Small intestine (tissue), 7 donors: ENCODE measurements around the gene PDE7B. TPM values are rescaled to one million over a fixed set of nuclear protein-coding genes. Genes with fewer than 3 reads are reported as not detected.
"Not testable (repeated sequence)": the region's sequence is repeated elsewhere in the genome, so short reads cannot be mapped to it uniquely, and the experiment has no call there.

Experiments
- DNase-seq, 2 donors: peaks; one replicate each; pipeline versions ENCODE4 v3.0.0 to v3.0.0-alpha.2; 2013
- FAIRE-seq: peaks from 2 replicates; lab custom pipeline; 2012; peaks lifted over from hg19 to GRCh38; lab: Jason Lieb, UNC
- H3K27ac ChIP-seq, 3 donors: one replicate each; pipeline ENCODE4 v1.5.1; 2013; ENCODE audit warnings: low read length in 2 of 3, mild to moderate bottlenecking in 2 of 3, control low read depth in 1 of 3, inconsistent platforms in 1 of 3, low read depth in 1 of 3, moderate library complexity in 1 of 3
- H3K27me3 ChIP-seq, 3 donors: one replicate each; pipeline ENCODE4 v1.6.1; 2013; ENCODE audit warnings: low read length in 3 of 3, inconsistent platforms in 1 of 3; ENCODE audit not compliant: control insufficient read depth in 3 of 3, insufficient read depth in 3 of 3
- H3K36me3 ChIP-seq, 3 donors: one replicate each; pipeline ENCODE4 v1.6.1; 2013; ENCODE audit warnings: low read length in 3 of 3, inconsistent platforms in 1 of 3, low read depth in 1 of 3, mild to moderate bottlenecking in 1 of 3, moderate library complexity in 1 of 3; ENCODE audit not compliant: control insufficient read depth in 3 of 3, insufficient read depth in 2 of 3
- H3K4me1 ChIP-seq, 3 donors: one replicate each; pipeline ENCODE4 v1.6.1; 2013; ENCODE audit warnings: low read length in 2 of 3, inconsistent platforms in 1 of 3, low read depth in 1 of 3, mild to moderate bottlenecking in 1 of 3, moderate library complexity in 1 of 3; ENCODE audit not compliant: control insufficient read depth in 3 of 3, insufficient read depth in 2 of 3
- H3K4me3 ChIP-seq, 3 donors: one replicate each; pipeline ENCODE4 v1.5.1; 2013; ENCODE audit warnings: low read length in 3 of 3, control low read depth in 1 of 3, inconsistent platforms in 1 of 3, low read depth in 1 of 3, mild to moderate bottlenecking in 1 of 3, moderate library complexity in 1 of 3
- H3K9me3 ChIP-seq, 2 donors: one replicate each; pipeline ENCODE4 v1.6.1; 2013; ENCODE audit warnings: low read depth in 1 of 2, low read length in 1 of 2; ENCODE audit not compliant: control insufficient read depth in 2 of 2, insufficient read depth in 1 of 2
- WGBS, 3 donors: extraction: QIAGEN DNeasy Blood & Tissue Kit; methylation state at CpG; one replicate each; pipeline ENCODE4 v1.1.7; 2013; 5-methylcytosine and 5-hydroxymethylcytosine counted together
- polyA plus RNA-seq, 4 donors: library from polyadenylated mRNA; stranded (reverse) in 3 of 4; unstranded in 1 of 4; fragments of 200-250 nt in 3 of 4; fragments of 120-200 nt in 1 of 4; gene quantifications; one replicate each; pipeline versions ENCODE4 v1.2.1 to v1.2.3, GENCODE V29; 2013
- donor health status: healthy with polysubstance abuse.
- donor health status: control.
- donor health status: control.
- donor health status: Bipolar disorder and iron deficiency.
- donor health status: healthy.

PDE7B gene
- polyA plus RNA-seq, 4 donors = 0.22 to 1.4 (median 0.82) TPM

DNA sequence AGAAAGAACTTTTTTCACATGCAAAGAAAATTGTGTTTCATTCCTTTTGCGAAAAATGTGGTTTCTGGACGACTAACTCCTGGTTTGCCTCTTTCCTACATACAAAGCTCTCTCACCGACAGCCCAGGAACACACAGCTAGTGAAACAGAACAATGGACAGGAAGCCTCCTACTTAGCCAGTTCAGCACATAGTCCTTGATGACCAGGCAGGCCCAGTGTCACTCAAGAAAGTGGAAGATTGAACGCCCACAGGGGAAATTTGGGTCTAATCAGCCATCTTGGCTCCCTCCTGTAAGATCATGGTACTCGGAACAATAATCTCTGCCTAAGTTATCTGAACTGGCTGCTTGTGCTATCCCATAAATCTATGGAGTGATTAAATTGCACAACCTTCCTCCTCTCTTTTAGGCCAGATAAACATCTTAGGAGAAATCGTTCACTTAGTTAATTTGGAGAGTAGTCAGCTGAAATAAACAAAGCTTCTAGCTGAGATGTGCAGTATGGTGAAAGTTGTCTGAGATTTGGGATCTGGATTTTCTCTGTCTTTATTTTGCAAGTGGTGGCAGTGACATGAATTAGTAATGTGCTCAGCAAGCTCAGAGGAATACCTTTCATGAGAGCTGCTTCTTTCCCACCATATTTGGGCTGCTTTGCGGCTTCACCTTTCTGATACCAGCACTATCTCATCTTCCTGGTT, 251.6 kb downstream of the PDE7B start:
- WGBS, 3 donors = 59 to 76% (median 72%) methylated on average over 7 of the region's 7 CpGs
- H3K9me3 ChIP-seq = no peaks in the 10 kb centered on the region
- no peaks in the 10 kb centered on the region for H3K27me3 ChIP-seq
- DNase-seq = no peak
- H3K36me3 ChIP-seq = no peaks in the 10 kb centered on the region
- H3K4me1 ChIP-seq = peaks cover 0 to 4% (median 2%) of the 10 kb centered on the region in 3 donors
- peak overlapping the region in 2 of 3 donors; percentile 5 to 75 for H3K27ac ChIP-seq
- FAIRE-seq = no peak
- no peak overlapping the region for H3K4me3 ChIP-seq

DNA sequence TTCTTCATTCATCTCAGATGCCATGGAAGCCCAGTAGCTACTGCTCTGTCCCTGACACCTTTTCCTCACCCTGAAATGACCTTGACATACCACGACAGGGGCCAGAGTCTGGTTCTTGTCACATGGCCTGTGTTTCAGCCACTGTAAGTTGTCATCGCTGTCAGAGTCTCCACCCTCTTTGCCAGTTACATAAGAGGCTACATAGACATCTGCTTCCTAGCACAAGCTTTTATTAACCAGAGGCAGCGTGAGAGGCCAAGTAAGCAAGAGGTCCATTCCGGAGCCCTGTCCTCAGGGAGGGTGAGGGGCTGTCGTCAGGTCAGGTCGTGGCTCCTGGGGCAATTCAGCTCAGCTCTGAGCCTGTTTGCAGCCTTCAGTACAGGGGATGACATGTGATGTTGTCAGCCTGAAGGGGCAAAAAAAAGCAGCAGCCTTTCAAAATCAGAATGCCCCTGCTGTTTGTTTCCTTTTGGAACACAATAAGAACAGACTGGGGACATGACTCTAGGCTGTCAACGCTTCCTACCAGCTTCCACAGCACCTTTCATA, 252.3 kb downstream of the PDE7B start:
- H3K4me3 ChIP-seq = no peak overlapping the region
- no peaks in the 10 kb centered on the region for H3K27me3 ChIP-seq
- no peaks in the 10 kb centered on the region for H3K36me3 ChIP-seq
- H3K9me3 ChIP-seq = no peaks in the 10 kb centered on the region
- DNase-seq (no peak), FAIRE-seq (no peak)
- WGBS, 3 donors = 47 to 67% (median 64%) methylated on average over 7 of the region's 7 CpGs
- H3K27ac ChIP-seq = peak overlapping the region in 2 of 3 donors; percentile 5 to 75
- H3K4me1 ChIP-seq = peaks cover 0 to 4% (median 2%) of the 10 kb centered on the region in 3 donors

DNA sequence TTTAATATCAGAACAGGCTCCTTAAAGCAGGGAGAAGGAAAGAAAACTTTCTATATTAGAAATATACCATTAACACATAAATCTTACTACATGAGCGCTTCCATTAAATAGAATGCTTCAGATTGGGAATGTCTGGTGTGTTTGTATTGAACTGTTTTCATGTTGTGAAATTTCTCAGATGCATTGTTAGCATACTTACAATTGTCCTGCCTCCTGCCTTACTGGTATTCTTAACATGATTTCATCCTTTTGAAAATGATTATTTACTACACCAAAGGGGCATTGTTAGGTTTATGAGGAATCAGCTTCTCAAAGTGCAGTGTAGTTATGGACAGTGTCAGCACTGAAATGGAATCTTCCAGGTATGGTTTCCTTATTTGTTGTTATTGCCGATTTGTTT, 253.1 kb downstream of the PDE7B start:
- H3K9me3 ChIP-seq = no peaks in the 10 kb centered on the region
- H3K27me3 ChIP-seq = no peaks in the 10 kb centered on the region
- H3K27ac ChIP-seq = peak overlapping the region in 1 of 3 donors; percentile 75
- peaks cover 0 to 4% (median 2%) of the 10 kb centered on the region in 3 donors for H3K4me1 ChIP-seq
- FAIRE-seq (no peak), DNase-seq (no peak)
- 91 to 94% (median 91%) methylated on average over 2 of the region's 2 CpGs for WGBS, 3 donors
- H3K36me3 ChIP-seq = no peaks in the 10 kb centered on the region
- no peak overlapping the region for H3K4me3 ChIP-seq

DNA sequence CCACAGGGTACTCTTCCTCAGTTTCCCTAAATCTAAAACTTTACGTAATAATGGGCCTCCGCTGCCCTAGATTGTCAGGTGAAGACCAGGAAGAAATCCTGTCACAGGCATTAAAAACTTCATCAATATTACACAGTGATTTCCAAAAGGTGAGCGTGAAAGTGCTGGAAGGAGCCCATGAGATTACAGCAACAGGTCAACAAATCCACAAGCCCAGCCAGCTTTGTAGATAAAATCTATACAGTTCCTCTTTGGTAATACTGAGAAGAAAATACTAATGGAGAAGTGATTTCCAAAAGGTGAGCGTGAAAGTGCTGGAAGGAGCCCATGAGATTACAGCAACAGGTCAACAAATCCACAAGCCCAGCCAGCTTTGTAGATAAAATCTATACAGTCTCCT, 254.3 kb downstream of the PDE7B start:
- FAIRE-seq, H3K9me3 ChIP-seq, H3K27me3 ChIP-seq, H3K27ac ChIP-seq, H3K4me3 ChIP-seq, H3K36me3 ChIP-seq, H3K4me1 ChIP-seq, DNase-seq: not testable (repeated sequence)
- 89 to 94% (median 90%) methylated on average over 4 of the region's 4 CpGs for WGBS, 3 donors

DNA sequence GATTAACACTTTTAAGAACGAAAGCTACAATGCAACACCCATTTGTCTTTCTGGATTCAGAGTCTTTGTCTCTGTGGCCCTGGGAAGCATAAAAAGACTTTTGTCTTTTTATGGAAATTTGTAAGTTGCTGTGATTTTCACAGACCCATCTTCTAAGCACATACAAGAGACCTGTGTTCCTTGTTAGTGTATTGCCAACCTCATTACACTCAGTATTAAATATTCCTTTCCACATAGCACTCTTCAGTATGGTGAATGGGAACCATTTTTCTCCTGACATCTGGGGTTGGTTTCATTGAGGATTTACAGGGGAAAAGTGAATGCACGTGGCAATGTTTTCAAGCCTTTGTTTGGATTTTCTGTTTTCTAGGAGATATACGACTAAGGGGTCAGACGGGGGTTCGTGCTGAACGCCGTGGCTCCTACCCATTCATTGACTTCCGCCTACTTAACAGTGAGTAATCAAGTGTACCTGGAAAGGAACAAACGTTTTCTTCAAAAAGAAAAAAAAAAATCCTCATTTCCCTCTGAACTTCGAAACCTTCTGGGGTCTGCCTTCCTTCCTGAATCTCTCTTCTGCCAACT, 257.0 kb downstream of the PDE7B start:
- Histone ChIP-seq H3K36me3 (no peaks in the 10 kb centered on the region), H3K27me3 (no peaks in the 10 kb centered on the region), H3K9me3 (no peaks in the 10 kb centered on the region), H3K4me1 (peaks cover 0 to 4% (median 2%) of the 10 kb centered on the region in 3 donors), H3K4me3 (no peak overlapping the region), H3K27ac (no peak overlapping the region)
- DNase-seq = no peak
- WGBS, 3 donors = 65 to 77% (median 76%) methylated on average over 10 of the region's 10 CpGs
- no peak for FAIRE-seq

DNA sequence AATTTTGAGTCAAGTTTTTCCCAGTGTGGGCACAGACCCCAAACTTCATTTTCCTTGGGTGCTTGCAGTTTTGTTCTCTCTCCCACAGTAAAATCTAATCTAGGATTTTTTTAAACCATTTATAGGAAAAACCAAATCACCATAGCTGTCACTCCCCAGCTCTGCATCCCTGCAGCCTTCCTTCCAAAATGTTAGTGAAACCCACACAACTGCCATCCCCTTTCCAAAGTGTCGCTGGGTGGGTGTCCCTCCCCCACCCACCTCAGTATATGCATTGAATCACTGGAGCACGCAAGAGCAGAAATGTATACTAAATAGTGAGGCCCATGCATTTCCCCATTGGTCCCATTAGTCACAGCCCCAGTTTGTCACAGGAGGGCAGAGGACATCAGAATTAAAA, 260.3 kb downstream of the PDE7B start:
- 85 to 91% (median 89%) methylated on average over 2 of the region's 2 CpGs for WGBS, 3 donors
- H3K4me3 ChIP-seq = no peak overlapping the region
- no peak overlapping the region for H3K27ac ChIP-seq
- FAIRE-seq (no peak), DNase-seq (no peak)
- peaks cover 0 to 4% (median 3%) of the 10 kb centered on the region in 3 donors for H3K4me1 ChIP-seq
- H3K27me3 ChIP-seq = no peaks in the 10 kb centered on the region
- H3K9me3 ChIP-seq = no peaks in the 10 kb centered on the region
- no peaks in the 10 kb centered on the region for H3K36me3 ChIP-seq

DNA sequence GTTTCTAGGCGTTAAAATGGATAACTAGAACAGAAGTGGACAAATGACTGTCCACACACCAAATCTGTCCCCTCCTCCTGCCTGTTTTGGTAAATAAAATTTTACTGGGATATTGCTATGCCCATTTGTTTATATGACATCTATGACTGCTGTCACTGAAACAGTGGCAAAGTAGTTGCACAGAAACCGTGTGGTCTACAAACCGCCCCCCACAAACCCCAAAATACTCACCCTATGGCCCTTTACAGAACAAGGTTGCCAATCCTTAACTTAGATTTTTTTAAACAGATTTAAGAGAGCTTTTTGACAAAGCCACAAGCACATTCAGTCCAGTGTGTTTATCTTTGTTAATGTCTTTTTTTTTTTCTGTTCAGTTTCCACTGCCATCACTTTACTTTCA, 260.8 kb downstream of the PDE7B start:
- no peaks in the 10 kb centered on the region for H3K27me3 ChIP-seq
- H3K4me1 ChIP-seq = peaks cover 0 to 3% (median 3%) of the 10 kb centered on the region in 3 donors
- 84 to 88% (median 85%) methylated on average over 3 of the region's 3 CpGs for WGBS, 3 donors
- no peaks in the 10 kb centered on the region for H3K9me3 ChIP-seq
- no peak overlapping the region for H3K4me3 ChIP-seq
- H3K36me3 ChIP-seq = no peaks in the 10 kb centered on the region
- no peak for DNase-seq
- H3K27ac ChIP-seq = no peak overlapping the region
- FAIRE-seq = no peak

DNA sequence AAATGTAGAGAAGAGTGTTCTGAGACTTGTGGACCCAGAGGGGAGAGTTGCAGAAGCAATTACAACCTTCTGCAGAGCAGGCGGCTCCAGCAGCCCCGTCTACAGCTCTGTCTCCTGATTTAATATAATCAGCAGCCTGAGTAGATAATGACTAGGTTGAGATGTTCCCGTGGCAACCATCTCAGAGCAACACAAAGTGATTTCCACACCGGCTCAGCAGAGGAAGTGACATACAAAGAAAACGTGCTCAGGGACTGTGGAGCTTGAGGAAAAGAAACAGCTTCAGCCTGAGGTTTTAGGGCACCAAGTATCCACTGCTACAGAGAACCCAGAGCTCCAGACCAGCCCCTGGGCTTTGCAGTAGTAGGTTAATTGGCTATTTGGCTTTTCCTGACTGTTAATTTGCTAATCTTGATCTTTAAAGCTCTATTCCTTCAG, 262.3 kb downstream of the PDE7B start:
- FAIRE-seq (no peak), DNase-seq (peak; percentile 21 to 73)
- no peaks in the 10 kb centered on the region for H3K9me3 ChIP-seq
- WGBS, 3 donors = 15 to 25% (median 22%) methylated on average over 5 of the region's 5 CpGs
- no peaks in the 10 kb centered on the region for H3K27me3 ChIP-seq
- no peaks in the 10 kb centered on the region for H3K36me3 ChIP-seq
- H3K27ac ChIP-seq = peak overlapping the region in 2 of 3 donors; percentile 23 to 63
- H3K4me3 ChIP-seq = no peak overlapping the region
- H3K4me1 ChIP-seq = peaks cover 0 to 3% (median 0%) of the 10 kb centered on the region in 3 donors
